B cell (primary cell): ENCODE data around the gene KCTD10. TPM values are rescaled to one million over a fixed set of nuclear protein-coding genes. Genes with fewer than 3 reads are reported as not detected.
A peak's percentile ranks its signal among the peaks of the same experiment; 100 is the strongest.

Experiments
- ATAC-seq: fragments of 200-7000 bp; cut with Tn5 transposase; one replicate; pipeline ENCODE4 v1.10.0; 2021; ENCODE audit warnings: low read depth, mild to moderate bottlenecking, moderate number of reproducible peaks, moderate library complexity
- CTCF ChIA-PET: fragments of 350-600 bp; sonication (Branson Sonifier 250); formaldehyde crosslinking; loops from one replicate; lab custom pipeline; 2021; ENCODE audit warnings: antibody characterized with exemption, inconsistent platforms; lab: Charles Lee
- POLR2A ChIA-PET: fragments of 350-600 bp; sonication (Branson Sonifier 250); formaldehyde crosslinking; loops from one replicate; lab custom pipeline; 2021; ENCODE audit warnings: antibody characterized with exemption; lab: Charles Lee
- DNase-seq: peaks from one replicate; pipeline ENCODE4 v3.0.0; 2013
- H2AFZ ChIP-seq: 2 replicates; pipeline ENCODE4 v1.6.1; 2012; ENCODE audit warnings: mild to moderate bottlenecking, low read depth, low read length; ENCODE audit not compliant: insufficient read depth, poor library complexity, severe bottlenecking
- H3K27ac ChIP-seq, 2 donors: 1 replicate in 1 of 2; 2 replicates in 1 of 2; pipeline ENCODE4 v1.5.1; 2012 to 2013; ENCODE audit warnings: low read length in 2 of 2, mild to moderate bottlenecking in 2 of 2, moderate library complexity in 1 of 2
- H3K27me3 ChIP-seq, 4 experiments: fragments of 200-600 bp in 1 of 4; sonication (generic) in 1 of 4; replicated peaks in 1 of 4; 1 replicate in 2 of 4; 2 replicates in 2 of 4; pipeline versions ENCODE4 v1.6.1 to v1.7.0; 2013 to 2016; ENCODE audit warnings: low read length in 3 of 4, mild to moderate bottlenecking in 2 of 4, mixed read lengths in 1 of 4, moderate library complexity in 1 of 4; ENCODE audit not compliant: insufficient read depth in 4 of 4, control insufficient read depth in 3 of 4; ENCODE audit errors: control extremely low read depth in 1 of 4
- H3K36me3 ChIP-seq, 2 experiments: replicated peaks in 1 of 2; 1 replicate in 1 of 2; 2 replicates in 1 of 2; pipeline versions ENCODE4 v1.6.1 to v1.7.1; 2013; ENCODE audit warnings: low read length in 1 of 2; ENCODE audit not compliant: insufficient read depth in 2 of 2, control insufficient read depth in 1 of 2; ENCODE audit errors: control extremely low read depth in 1 of 2, extremely low read depth in 1 of 2
- H3K4me1 ChIP-seq, 2 donors: fragments of 200-600 bp in 1 of 2; sonication (generic) in 1 of 2; 1 replicate in 1 of 2; 2 replicates in 1 of 2; pipeline versions ENCODE4 v1.5.1 to v1.6.1; 2013 to 2017; ENCODE audit warnings: low read length in 2 of 2; ENCODE audit not compliant: control insufficient read depth in 2 of 2, insufficient read depth in 2 of 2
- H3K4me2 ChIP-seq: replicated peaks from 2 replicates; pipeline ENCODE3; 2012; ENCODE audit warnings: mild to moderate bottlenecking, low read depth, low read length; ENCODE audit not compliant: poor library complexity, severe bottlenecking
- H3K4me3 ChIP-seq, 5 experiments: fragments of 200-600 bp in 1 of 5; sonication (generic) in 1 of 5; 1 replicate in 3 of 5; 2 replicates in 2 of 5; pipeline versions ENCODE4 v1.5.1 to v1.7.0; 2011 to 2016; ENCODE audit warnings: low read length in 4 of 5, mild to moderate bottlenecking in 4 of 5, low read depth in 2 of 5, control low read depth in 1 of 5, moderate library complexity in 1 of 5; ENCODE audit not compliant: insufficient read depth in 1 of 5; ENCODE audit errors: control extremely low read depth in 1 of 5, extremely low read depth in 1 of 5
- H3K79me2 ChIP-seq: fragments of 200-600 bp; sonication (generic); one replicate; pipeline ENCODE4 v1.6.0; 2016; ENCODE audit warnings: low read length; ENCODE audit not compliant: control insufficient read depth, insufficient read depth
- H3K9ac ChIP-seq: fragments of 200-600 bp; sonication (generic); 2 replicates; pipeline ENCODE4 v1.6.1; 2017; ENCODE audit warnings: mild to moderate bottlenecking, low read length, moderate library complexity
- H3K9me3 ChIP-seq, 3 donors: one replicate each; pipeline versions ENCODE4 v1.6.1 to v1.7.1; 2013; ENCODE audit warnings: low read length in 2 of 3; ENCODE audit not compliant: control insufficient read depth in 2 of 3, insufficient read depth in 1 of 3; ENCODE audit errors: control extremely low read depth in 1 of 3
- H4K20me1 ChIP-seq: 2 replicates; pipeline ENCODE4 v1.6.0; 2012; ENCODE audit warnings: mild to moderate bottlenecking, low read length; ENCODE audit not compliant: insufficient read depth, control insufficient read depth, poor library complexity, severe bottlenecking
- H3K27ac Mint-ChIP-seq: one replicate; pipeline ENCODE4 v1.8.0; 2021; ENCODE audit warnings: mixed read lengths
- H3K27me3 Mint-ChIP-seq: one replicate; pipeline ENCODE4 v1.8.0; 2021; ENCODE audit warnings: mixed read lengths
- H3K4me1 Mint-ChIP-seq: one replicate; pipeline ENCODE4 v1.8.0; 2021; ENCODE audit warnings: mixed read lengths
- H3K4me3 Mint-ChIP-seq: one replicate; pipeline ENCODE4 v1.8.0; 2021; ENCODE audit warnings: mixed read lengths
- H3K9me3 Mint-ChIP-seq: one replicate; pipeline ENCODE4 v1.8.0; 2022; ENCODE audit warnings: mixed read lengths; ENCODE audit not compliant: insufficient read depth
- EZH2 ChIP-seq: IDR thresholded peaks from 2 replicates; pipeline ENCODE4 v1.6.1; 2012; ENCODE audit warnings: borderline replicate concordance, low read depth, mild to moderate bottlenecking, moderate library complexity, low read length; ENCODE audit not compliant: insufficient read depth, poor library complexity, severe bottlenecking
- WGBS: methylation state at CpG from one replicate; pipeline ENCODE4 v1.1.5; 2013; ENCODE audit warnings: missing lambda C conversion rate; ENCODE audit not compliant: insufficient coverage; 5-methylcytosine and 5-hydroxymethylcytosine counted together
- intact Hi-C: fragments of 100-400 bp; cut with micrococcal nuclease; formaldehyde crosslinking; loops from one replicate; pipeline ENCODE4 v1.10.0; 2022
- polyA plus RNA-seq: library from polyadenylated mRNA; depleted of rRNA; stranded (reverse); fragments of >200 nt; gene quantifications from 2 replicates; pipeline ENCODE4 v1.2.3, GENCODE V29; 2012
- total RNA-seq, 2 donors: library from RNA; stranded (reverse); fragments of 120-200 nt in 1 of 2; gene quantifications; 1 replicate in 1 of 2; 2 replicates in 1 of 2; pipeline versions ENCODE4 v1.2.3 to v1.2.4, GENCODE V29; 2013 to 2022
- TF ChIP-seq, protein P1 (sequence below): fragments of 200-600 bp; IDR thresholded peaks from one replicate; pipeline ENCODE4 v1.8.0; 2022; ENCODE audit warnings: antibody characterized with exemption, mild to moderate bottlenecking

Gene KCTD10
- total and polyA plus RNA-seq, 2 donors (not counting 1 experiment from before 2014, with no cell fraction given): 15.4 to 30.9 TPM

DNA sequence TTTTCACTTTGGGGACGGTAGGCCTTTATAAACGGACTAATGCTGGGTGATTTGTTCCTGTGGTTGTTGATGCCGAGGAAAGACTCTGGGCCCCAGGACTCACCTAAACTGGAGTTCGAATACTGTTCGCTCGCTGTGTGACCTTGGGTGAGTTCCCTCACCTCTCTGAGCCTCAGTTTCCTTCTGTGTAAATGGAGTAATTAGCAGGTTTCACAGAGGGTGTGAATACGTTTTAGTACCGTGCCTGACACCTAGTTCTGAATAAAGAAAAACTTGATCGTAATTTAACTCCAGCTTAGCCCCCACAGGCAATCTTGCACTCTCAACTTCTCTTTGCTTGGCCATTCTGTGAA, 839 bp upstream of the KCTD10 start:
- ChIA-PET POLR2A (no interaction called here), CTCF (no interaction called here)
- Mint-ChIP-seq H3K4me1 (peaks cover 43% of the 10 kb centered on the region), H3K27me3 (no peaks in the 10 kb centered on the region), H3K9me3 (no peaks in the 10 kb centered on the region), H3K4me3 (peak overlapping the region; percentile 99), H3K27ac (peak overlapping the region; percentile 98)
- peak overlapping the region; percentile 73 to 99 (median 96) for H3K4me3 ChIP-seq
- WGBS: 3% methylated on average over 6 of the region's 9 CpGs
- peaks cover 0 to 3% of the 10 kb centered on the region in 2 experiments for H3K36me3 ChIP-seq
- H3K79me2 ChIP-seq: peaks cover 85% of the 10 kb centered on the region
- ATAC-seq (no peak), DNase-seq (no peak)
- no peak for TF ChIP-seq EZH2
- TF ChIP-seq, protein P1, sequence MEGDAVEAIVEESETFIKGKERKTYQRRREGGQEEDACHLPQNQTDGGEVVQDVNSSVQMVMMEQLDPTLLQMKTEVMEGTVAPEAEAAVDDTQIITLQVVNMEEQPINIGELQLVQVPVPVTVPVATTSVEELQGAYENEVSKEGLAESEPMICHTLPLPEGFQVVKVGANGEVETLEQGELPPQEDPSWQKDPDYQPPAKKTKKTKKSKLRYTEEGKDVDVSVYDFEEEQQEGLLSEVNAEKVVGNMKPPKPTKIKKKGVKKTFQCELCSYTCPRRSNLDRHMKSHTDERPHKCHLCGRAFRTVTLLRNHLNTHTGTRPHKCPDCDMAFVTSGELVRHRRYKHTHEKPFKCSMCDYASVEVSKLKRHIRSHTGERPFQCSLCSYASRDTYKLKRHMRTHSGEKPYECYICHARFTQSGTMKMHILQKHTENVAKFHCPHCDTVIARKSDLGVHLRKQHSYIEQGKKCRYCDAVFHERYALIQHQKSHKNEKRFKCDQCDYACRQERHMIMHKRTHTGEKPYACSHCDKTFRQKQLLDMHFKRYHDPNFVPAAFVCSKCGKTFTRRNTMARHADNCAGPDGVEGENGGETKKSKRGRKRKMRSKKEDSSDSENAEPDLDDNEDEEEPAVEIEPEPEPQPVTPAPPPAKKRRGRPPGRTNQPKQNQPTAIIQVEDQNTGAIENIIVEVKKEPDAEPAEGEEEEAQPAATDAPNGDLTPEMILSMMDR: no peak
- H2AFZ ChIP-seq: peak overlapping the region; percentile 99
- H3K4me2 ChIP-seq: peak overlapping the region; percentile 89
- H3K9me3 ChIP-seq: no peaks in the 10 kb centered on the region
- H3K27me3 ChIP-seq: no peaks in the 10 kb centered on the region
- H4K20me1 ChIP-seq: no peaks in the 10 kb centered on the region
- intact Hi-C loops: loop anchor here (1.0 kb wide), 1 partner anchor 95 kb away; the partner anchor contains the start of genes MMAB and MVK
- peaks cover 22 to 23% of the 10 kb centered on the region in 2 donors for H3K4me1 ChIP-seq
- H3K27ac ChIP-seq: peak overlapping the region; percentile 76 to 93
- H3K9ac ChIP-seq: peak overlapping the region; percentile 98

DNA sequence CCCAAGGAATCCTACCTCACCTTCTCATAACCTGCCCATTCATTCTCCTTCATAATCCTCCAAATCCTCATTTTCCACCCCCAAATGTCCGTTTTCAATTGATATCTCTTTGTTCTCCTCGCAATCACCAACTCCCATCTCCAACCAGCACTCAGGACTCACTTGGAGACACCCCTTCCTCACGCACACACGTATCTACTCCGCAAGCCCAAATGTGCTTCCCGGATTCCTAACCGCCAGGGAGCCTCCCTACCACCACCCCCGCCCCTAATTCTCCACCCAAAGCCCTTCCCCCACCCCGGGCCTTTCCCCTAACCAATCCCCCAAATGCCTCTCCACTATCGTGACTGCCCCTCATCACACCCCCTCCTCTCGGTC, 304 bp downstream of the KCTD10 start:
- peak overlapping the region; percentile 98 for H3K9ac ChIP-seq

More for the DNA sequence above, 304 bp downstream of the KCTD10 start:
- no peaks in the 10 kb centered on the region for H3K9me3 ChIP-seq
- ChIA-PET CTCF (no interaction called here), POLR2A (no interaction called here)
- intact Hi-C loops: loop anchor here (1.0 kb wide), 1 partner anchor 97 kb away; the partner anchor contains the start of genes MMAB and MVK
- H4K20me1 ChIP-seq: no peaks in the 10 kb centered on the region
- Mint-ChIP-seq H3K27me3 (no peaks in the 10 kb centered on the region), H3K9me3 (no peaks in the 10 kb centered on the region), H3K4me1 (peaks cover 43% of the 10 kb centered on the region), H3K27ac (peak overlapping the region; percentile 98), H3K4me3 (peak overlapping the region; percentile 99)
- no peaks in the 10 kb centered on the region for H3K36me3 ChIP-seq
- ATAC-seq (no peak), DNase-seq (no peak)
- peak overlapping the region; percentile 99 for H2AFZ ChIP-seq
- H3K4me2 ChIP-seq: peak overlapping the region; percentile 89
- H3K4me1 ChIP-seq: peaks cover 22 to 23% of the 10 kb centered on the region in 2 donors
- peak overlapping the region; percentile 76 to 93 for H3K27ac ChIP-seq
- H3K4me3 ChIP-seq: peak overlapping the region; percentile 73 to 99 (median 96)
- TF ChIP-seq, protein P1: no peak
- no peak for TF ChIP-seq EZH2
- H3K79me2 ChIP-seq: peaks cover 90% of the 10 kb centered on the region
- 0% methylated on average over 11 of the region's 11 CpGs for WGBS
- no peaks in the 10 kb centered on the region for H3K27me3 ChIP-seq
